Nephron (organoid): ENCODE data around the gene GDPD3.

ENCODE experiments used
- H3K27ac Mint-ChIP-seq, 3 experiments: 2 replicates each; pipeline ENCODE4 v1.8.0; 2020; ENCODE audit warnings: mixed read lengths in 3 of 3, mild to moderate bottlenecking in 2 of 3, moderate library complexity in 1 of 3
- H3K27me3 Mint-ChIP-seq: 2 replicates; pipeline ENCODE4 v1.8.0; 2021; ENCODE audit warnings: low read depth, mild to moderate bottlenecking, moderate library complexity, mixed read lengths
- H3K36me3 Mint-ChIP-seq: 2 replicates; pipeline ENCODE4 v1.8.0; 2020; ENCODE audit warnings: low read depth, mixed read lengths
- H3K4me1 Mint-ChIP-seq: 2 replicates; pipeline ENCODE4 v1.8.0; 2020; ENCODE audit warnings: mixed read lengths
- H3K4me3 Mint-ChIP-seq, 3 experiments: 2 replicates each; pipeline ENCODE4 v1.8.0; 2020; ENCODE audit warnings: mild to moderate bottlenecking in 3 of 3, mixed read lengths in 3 of 3, moderate library complexity in 2 of 3
- H3K9me3 Mint-ChIP-seq: 2 replicates; pipeline ENCODE4 v1.8.0; 2020; ENCODE audit warnings: mixed read lengths
- CTCF ChIP-seq, 3 experiments: fragments of 200-600 bp; sonication (generic); IDR thresholded peaks; one replicate each; pipeline ENCODE4 v1.5.0; 2021; ENCODE audit warnings: antibody characterized with exemption in 3 of 3; ENCODE audit not compliant: unreplicated experiment in 3 of 3

The GDPD3 gene

GRCh38 chr16:30064729-30065101, 48.6 kb downstream of the GDPD3 start:
- peak overlapping the region; percentile 96 to 97 (median 97) for H3K4me3 Mint-ChIP-seq
- peaks cover 27% of the 10 kb centered on the region for H3K36me3 Mint-ChIP-seq
- no peaks in the 10 kb centered on the region for H3K9me3 Mint-ChIP-seq
- H3K4me1 Mint-ChIP-seq = peaks cover 47% of the 10 kb centered on the region
- no peak for TF ChIP-seq CTCF (IDR thresholded peaks at IDR 0.05; ENCODE audit: unreplicated experiment in 3 of 3)
- no peaks in the 10 kb centered on the region for H3K27me3 Mint-ChIP-seq
- peak overlapping the region; percentile 98 to 100 (median 99) for H3K27ac Mint-ChIP-seq

- peak overlapping the region; percentile 98 to 100 (median 99) for H3K27ac Mint-ChIP-seq
- no peak for TF ChIP-seq CTCF (IDR thresholded peaks at IDR 0.05; ENCODE audit: unreplicated experiment in 3 of 3)
- no peaks in the 10 kb centered on the region for H3K9me3 Mint-ChIP-seq
- peaks cover 41% of the 10 kb centered on the region for H3K4me1 Mint-ChIP-seq
- peak overlapping the region; percentile 96 to 97 (median 97) for H3K4me3 Mint-ChIP-seq
- H3K36me3 Mint-ChIP-seq = peaks cover 21% of the 10 kb centered on the region
- H3K27me3 Mint-ChIP-seq = no peaks in the 10 kb centered on the region
Observed at GRCh38 chr16:30063893-30064728, 49.2 kb downstream of the GDPD3 start.

GRCh38 chr16:30063278-30063892, 50.0 kb downstream of the GDPD3 start:
- Mint-ChIP-seq H3K36me3 (peaks cover 18% of the 10 kb centered on the region), H3K4me1 (peaks cover 38% of the 10 kb centered on the region), H3K27ac (peak overlapping the region; percentile 98 to 100 (median 99)), H3K27me3 (no peaks in the 10 kb centered on the region), H3K4me3 (peak overlapping the region; percentile 96 to 97 (median 97)), H3K9me3 (no peaks in the 10 kb centered on the region)
- no peak for TF ChIP-seq CTCF (IDR thresholded peaks at IDR 0.05; ENCODE audit: unreplicated experiment in 3 of 3)

- no peaks in the 10 kb centered on the region for H3K9me3 Mint-ChIP-seq
- H3K27me3 Mint-ChIP-seq = no peaks in the 10 kb centered on the region
- H3K4me3 Mint-ChIP-seq = peak overlapping the region; percentile 13 to 59 (median 27)
- H3K27ac Mint-ChIP-seq = peak overlapping the region; percentile 57 to 90 (median 82)
- peaks cover 4% of the 10 kb centered on the region for H3K36me3 Mint-ChIP-seq
- TF ChIP-seq CTCF (IDR thresholded peaks at IDR 0.05; ENCODE audit: unreplicated experiment in 3 of 3) = no peak
- peaks cover 37% of the 10 kb centered on the region for H3K4me1 Mint-ChIP-seq
Observed at GRCh38 chr16:30060836-30061554, 52.3 kb downstream of the GDPD3 start.

GRCh38 chr16:30060346-30060745, 53.0 kb downstream of the GDPD3 start:
- H3K9me3 Mint-ChIP-seq = no peaks in the 10 kb centered on the region
- peaks cover 37% of the 10 kb centered on the region for H3K4me1 Mint-ChIP-seq
- peaks cover 4% of the 10 kb centered on the region for H3K36me3 Mint-ChIP-seq
- TF ChIP-seq CTCF (IDR thresholded peaks at IDR 0.05; ENCODE audit: unreplicated experiment in 3 of 3) = no peak
- H3K27me3 Mint-ChIP-seq = no peaks in the 10 kb centered on the region
- peak overlapping the region; percentile 13 to 59 (median 27) for H3K4me3 Mint-ChIP-seq
- H3K27ac Mint-ChIP-seq = peak overlapping the region; percentile 57 to 90 (median 82)
